Measurements from ENCODE around the gene MLKL.

GRCh38 chr16:74654536-74655050 is 46.1 kb downstream of the MLKL start:
- TF ChIP-seq CTCF (IDR thresholded peaks at IDR 0.05; ENCODE audit: borderline replicate concordance, extremely low read depth, low read length, poor library complexity, severe bottlenecking), result no peak
- no peak for TF ChIP-seq EZH2 (IDR thresholded peaks at IDR 0.05; ENCODE audit: borderline replicate concordance, low read depth, low read length, severe bottlenecking)
